Naive thymus-derived CD4-positive, alpha-beta T cell (primary cell): ENCODE measurements around the gene IFI30. TPM values are rescaled to one million over a fixed set of nuclear protein-coding genes. Genes with fewer than 3 reads are reported as not detected.

Experiments
- ATAC-seq: fragments of 150-1000 bp; cut with Tn5 transposase; 2 replicates; pipeline ENCODE4 v1.10.0; 2021; ENCODE audit warnings: mild to moderate bottlenecking, moderate library complexity
- CTCF ChIA-PET: fragments of 350-600 bp; sonication (Branson Sonifier 250); formaldehyde crosslinking; loops from one replicate; lab custom pipeline; 2021; ENCODE audit warnings: antibody characterized with exemption; lab: Charles Lee
- POLR2A ChIA-PET: fragments of 350-600 bp; sonication (Branson Sonifier 250); formaldehyde crosslinking; loops from one replicate; lab custom pipeline; 2021; ENCODE audit warnings: antibody characterized with exemption, inconsistent platforms; lab: Charles Lee
- DNase-seq, 9 donors: peaks; one replicate each; pipeline versions ENCODE4 v3.0.0 to v3.0.0-alpha.2; 2020 to 2022; ENCODE audit warnings: mixed read lengths in 1 of 9
- H3K27ac ChIP-seq: one replicate; pipeline ENCODE4 v1.7.0; 2013; ENCODE audit warnings: mild to moderate bottlenecking, low read depth, low read length, moderate library complexity
- H3K27me3 ChIP-seq, 2 donors: one replicate each; pipeline ENCODE4 v1.7.0; 2013; ENCODE audit warnings: low read length in 2 of 2, mild to moderate bottlenecking in 2 of 2, moderate library complexity in 2 of 2; ENCODE audit not compliant: control insufficient read depth in 2 of 2, insufficient read depth in 2 of 2
- H3K36me3 ChIP-seq, 3 experiments: 1 replicate in 2 of 3; 2 replicates in 1 of 3; pipeline ENCODE4 v1.7.0; 2013; ENCODE audit warnings: low read length in 3 of 3, mild to moderate bottlenecking in 3 of 3, moderate library complexity in 1 of 3; ENCODE audit not compliant: insufficient read depth in 3 of 3, control insufficient read depth in 2 of 3
- H3K4me1 ChIP-seq, 2 donors: one replicate each; pipeline ENCODE4 v1.7.0; 2013; ENCODE audit warnings: low read length in 2 of 2, mild to moderate bottlenecking in 2 of 2, moderate library complexity in 1 of 2; ENCODE audit not compliant: control insufficient read depth in 2 of 2, insufficient read depth in 2 of 2
- H3K4me3 ChIP-seq: 2 replicates; pipeline ENCODE4 v1.7.0; 2013; ENCODE audit warnings: mild to moderate bottlenecking, low read length
- H3K9me3 ChIP-seq, 3 experiments: 1 replicate in 2 of 3; 2 replicates in 1 of 3; pipeline ENCODE4 v1.7.0; 2013; ENCODE audit warnings: low read length in 3 of 3; ENCODE audit not compliant: control insufficient read depth in 2 of 3
- H3K27ac Mint-ChIP-seq, 9 donors: one replicate each; pipeline ENCODE4 v1.8.0; 2020 to 2022; ENCODE audit warnings: mixed read lengths in 9 of 9, mild to moderate bottlenecking in 8 of 9, moderate library complexity in 5 of 9, inconsistent platforms in 2 of 9
- H3K27me3 Mint-ChIP-seq, 5 donors: one replicate each; pipeline ENCODE4 v1.8.0; 2021 to 2022; ENCODE audit warnings: mixed read lengths in 5 of 5, mild to moderate bottlenecking in 1 of 5
- H3K36me3 Mint-ChIP-seq, 5 donors: one replicate each; pipeline ENCODE4 v1.8.0; 2020 to 2022; ENCODE audit warnings: mixed read lengths in 5 of 5, mild to moderate bottlenecking in 3 of 5, inconsistent platforms in 1 of 5
- H3K4me1 Mint-ChIP-seq, 7 donors: one replicate each; pipeline ENCODE4 v1.8.0; 2020 to 2022; ENCODE audit warnings: mixed read lengths in 7 of 7, mild to moderate bottlenecking in 3 of 7, inconsistent platforms in 1 of 7
- H3K4me3 Mint-ChIP-seq, 10 donors: one replicate each; pipeline ENCODE4 v1.8.0; 2020 to 2022; ENCODE audit warnings: mild to moderate bottlenecking in 10 of 10, mixed read lengths in 10 of 10, moderate library complexity in 6 of 10, inconsistent platforms in 2 of 10
- H3K9me3 Mint-ChIP-seq, 11 donors: one replicate each; pipeline ENCODE4 v1.8.0; 2020 to 2022; ENCODE audit warnings: mixed read lengths in 11 of 11, mild to moderate bottlenecking in 4 of 11, inconsistent platforms in 1 of 11, moderate library complexity in 1 of 11
- intact Hi-C, 2 donors: fragments of 100-400 bp; cut with micrococcal nuclease; formaldehyde crosslinking; loops; one replicate each; pipeline ENCODE4 v1.15.1; 2023
- polyA plus RNA-seq, 2 donors: library from polyadenylated mRNA; unstranded; fragments of 300-500 nt; fragmentation: Illumina TruSeq; gene quantifications; one replicate each; pipeline ENCODE4 v1.2.3, GENCODE V29; 2021
- total RNA-seq, 6 experiments: library from RNA in 5 of 6; stranded (reverse) in 5 of 6; gene quantifications; 1 replicate in 5 of 6; 2 replicates in 1 of 6; pipeline ENCODE4 v1.2.3 and lab custom pipeline; 2021 to 2026

The IFI30 gene
- total and polyA plus RNA-seq, 7 experiments from 2014 or later: 6.7 to 514 (median 59.3) TPM

GRCh38 chr19:18176367-18177310 lies 3.0 kb downstream of the IFI30 start:
- Mint-ChIP-seq H3K27me3 (no peaks in the 10 kb centered on the region), H3K27ac (no peak overlapping the region), H3K36me3 (peaks cover 0 to 25% (median 0%) of the 10 kb centered on the region in 5 donors), H3K4me1 (peaks cover 0 to 27% (median 9%) of the 10 kb centered on the region in 7 donors), H3K4me3 (peak overlapping the region in 2 of 10 donors; percentile 16 to 23), H3K9me3 (no peaks in the 10 kb centered on the region)
- intact Hi-C loops: no loop called here
- Histone ChIP-seq H3K27me3 (no peaks in the 10 kb centered on the region), H3K27ac (no peak overlapping the region), H3K4me3 (no peak overlapping the region), H3K9me3 (no peaks in the 10 kb centered on the region), H3K4me1 (peaks cover 5 to 13% of the 10 kb centered on the region in 2 donors), H3K36me3 (no peaks in the 10 kb centered on the region)
- no peak for ATAC-seq
- CTCF ChIA-PET: interaction anchor here (0.7 to 2.1 kb wide), 4 partner anchors 8 to 239 kb away, joined by 4 to 5 read pairs (median 4); no protein-coding TSS in a partner anchor
- no peak for DNase-seq
- POLR2A ChIA-PET: interaction anchor here (0.8 to 2.1 kb wide), 2 partner anchors 14 to 15 kb away, joined by 6 to 7 read pairs; no protein-coding TSS in a partner anchor

GRCh38 chr19:18179957-18180356 lies 6.3 kb downstream of the IFI30 start:
- no peak overlapping the region for H3K4me3 ChIP-seq
- POLR2A ChIA-PET: no interaction called here
- H3K36me3 Mint-ChIP-seq: peaks cover 0 to 22% (median 0%) of the 10 kb centered on the region in 5 donors

GRCh38 chr19:18183529-18183928 lies 9.9 kb downstream of the IFI30 start:
- Mint-ChIP-seq H3K27ac (no peak overlapping the region), H3K9me3 (no peaks in the 10 kb centered on the region), H3K4me1 (no peaks in the 10 kb centered on the region), H3K36me3 (peaks cover 0 to 5% (median 0%) of the 10 kb centered on the region in 5 donors), H3K4me3 (no peak overlapping the region), H3K27me3 (peaks cover 0 to 2% (median 0%) of the 10 kb centered on the region in 5 donors)
- Histone ChIP-seq H3K27ac (no peak overlapping the region), H3K4me1 (no peaks in the 10 kb centered on the region), H3K36me3 (no peaks in the 10 kb centered on the region), H3K9me3 (no peaks in the 10 kb centered on the region), H3K4me3 (no peak overlapping the region), H3K27me3 (no peaks in the 10 kb centered on the region)
- ChIA-PET CTCF (no interaction called here), POLR2A (no interaction called here)
- ATAC-seq (no peak), DNase-seq (no peak)
- intact Hi-C loops: no loop called here

More at GRCh38 chr19:18179957-18180356, 6.3 kb downstream of the IFI30 start:
- Mint-ChIP-seq H3K9me3 (no peaks in the 10 kb centered on the region), H3K27me3 (no peaks in the 10 kb centered on the region), H3K4me3 (no peak overlapping the region), H3K27ac (peak overlapping the region in 1 of 9 donors; percentile 55), H3K4me1 (peaks cover 0 to 6% (median 0%) of the 10 kb centered on the region in 7 donors)
- CTCF ChIA-PET: interaction anchor here (1.3 kb wide), 1 partner anchor 15 kb away, joined by 3 read pairs; no protein-coding TSS in a partner anchor
- H3K27ac ChIP-seq: no peak overlapping the region
- H3K36me3 ChIP-seq: no peaks in the 10 kb centered on the region
- ATAC-seq (no peak), DNase-seq (no peak)
- H3K27me3 ChIP-seq: no peaks in the 10 kb centered on the region
- H3K4me1 ChIP-seq: no peaks in the 10 kb centered on the region
- H3K9me3 ChIP-seq: no peaks in the 10 kb centered on the region
- intact Hi-C loops: no loop called here

- ATAC-seq (no peak), DNase-seq (no peak)
- Mint-ChIP-seq H3K4me1 (no peaks in the 10 kb centered on the region), H3K27me3 (peaks cover 0 to 2% (median 0%) of the 10 kb centered on the region in 5 donors), H3K9me3 (no peaks in the 10 kb centered on the region), H3K4me3 (no peak overlapping the region), H3K36me3 (no peaks in the 10 kb centered on the region), H3K27ac (no peak overlapping the region)
- H3K9me3 ChIP-seq: no peaks in the 10 kb centered on the region
- ChIA-PET CTCF (interaction anchor here (0.7 kb wide), 1 partner anchor 10 kb away, joined by 4 read pairs; no protein-coding TSS in a partner anchor), POLR2A (interaction anchor here (0.7 kb wide), 1 partner anchor 598 kb away, joined by 3 read pairs; no protein-coding TSS in a partner anchor)
- H3K4me1 ChIP-seq: no peaks in the 10 kb centered on the region
- H3K27me3 ChIP-seq: no peaks in the 10 kb centered on the region
- H3K4me3 ChIP-seq: no peak overlapping the region
- H3K27ac ChIP-seq: no peak overlapping the region
- no peaks in the 10 kb centered on the region for H3K36me3 ChIP-seq
- intact Hi-C loops: no loop called here
Measured at GRCh38 chr19:18185538-18185937, 11.9 kb downstream of the IFI30 start.

GRCh38 chr19:18190278-18190677 lies 16.7 kb downstream of the IFI30 start:
- H3K4me3 Mint-ChIP-seq: no peak overlapping the region

GRCh38 chr19:18191640-18192062 lies 18.0 kb downstream of the IFI30 start:
- Mint-ChIP-seq H3K4me1 (peaks cover 11 to 29% (median 21%) of the 10 kb centered on the region in 7 donors), H3K4me3 (peak overlapping the region; percentile 88 to 99 (median 92)), H3K36me3 (peaks cover 0 to 4% (median 0%) of the 10 kb centered on the region in 5 donors), H3K9me3 (peaks cover 0 to 4% (median 0%) of the 10 kb centered on the region in 11 donors), H3K27me3 (peaks cover 0 to 4% (median 0%) of the 10 kb centered on the region in 5 donors), H3K27ac (peak overlapping the region; percentile 80 to 99 (median 93))
- H3K4me1 ChIP-seq: peaks cover 9 to 12% of the 10 kb centered on the region in 2 donors
- ChIA-PET POLR2A (interaction anchor here (0.6 to 3.8 kb wide), 13 partner anchors 12 to 190 kb away, joined by 3 to 50 read pairs (median 4); partner anchors contain the start of genes ARRDC2, IFI30, JUND and RAB3A), CTCF (interaction anchor here (0.6 to 3.9 kb wide), 13 partner anchors 16 to 632 kb away, joined by 3 to 38 read pairs (median 4); no protein-coding TSS in a partner anchor)
- DNase-seq: no peak
- ATAC-seq: no peak
- H3K27me3 ChIP-seq: no peaks in the 10 kb centered on the region
- intact Hi-C loops: loop anchor here (1.0 to 2.0 kb wide), 12 partner anchors 13 to 219 kb away; partner anchors contain the start of genes RAB3A (in 2 of the 2), IFI30 (in 1 of the 2) and PIK3R2 (in 1 of the 2)
- peaks cover 0 to 10% (median 5%) of the 10 kb centered on the region in 3 experiments for H3K36me3 ChIP-seq
- H3K4me3 ChIP-seq: peak overlapping the region; percentile 73
- peak overlapping the region; percentile 72 for H3K27ac ChIP-seq
- H3K9me3 ChIP-seq: no peaks in the 10 kb centered on the region

More at GRCh38 chr19:18190278-18190677, 16.7 kb downstream of the IFI30 start:
- no peak overlapping the region for H3K4me3 ChIP-seq
- Mint-ChIP-seq H3K4me1 (peaks cover 11 to 29% (median 21%) of the 10 kb centered on the region in 7 donors), H3K27ac (no peak overlapping the region), H3K9me3 (peaks cover 0 to 4% (median 0%) of the 10 kb centered on the region in 11 donors), H3K27me3 (peaks cover 0 to 6% (median 0%) of the 10 kb centered on the region in 5 donors), H3K36me3 (no peaks in the 10 kb centered on the region)
- intact Hi-C loops: no loop called here
- CTCF ChIA-PET: interaction anchor here (0.7 to 3.9 kb wide), 2 partner anchors 61 to 198 kb away, joined by 4 to 38 read pairs; no protein-coding TSS in a partner anchor
- H3K9me3 ChIP-seq: no peaks in the 10 kb centered on the region
- H3K27me3 ChIP-seq: no peaks in the 10 kb centered on the region
- H3K27ac ChIP-seq: no peak overlapping the region
- ATAC-seq: no peak
- DNase-seq: no peak
- no peaks in the 10 kb centered on the region for H3K36me3 ChIP-seq
- peaks cover 9 to 12% of the 10 kb centered on the region in 2 donors for H3K4me1 ChIP-seq
- POLR2A ChIA-PET: interaction anchor here (0.7 to 0.9 kb wide), 2 partner anchors 13 to 342 kb away, joined by 4 to 6 read pairs; no protein-coding TSS in a partner anchor
